GM18517 (cell line): ENCODE results near the gene KDM3A.
"Not testable (repeated sequence)": the region's sequence is repeated elsewhere in the genome, so short reads cannot be mapped to it uniquely, and the experiment has no call there.

ENCODE experiments used
- ATAC-seq: cut with Tn5 transposase; IDR thresholded peaks from one replicate; pipeline ENCODE4 v1.9.1; 2021; ENCODE audit warnings: mild to moderate bottlenecking, moderate library complexity; ENCODE audit not compliant: unreplicated experiment

The KDM3A gene

GRCh38 chr2:86476918-86477317, 35.7 kb downstream of the KDM3A start:
- no peak for ATAC-seq

- no peak for ATAC-seq
These were observed 36.2 kb downstream of the KDM3A start for GRCh38 chr2:86477349-86477748.

GRCh38 chr2:86480105-86480504, 38.9 kb downstream of the KDM3A start:
- no peak for ATAC-seq

GRCh38 chr2:86482034-86482433, 40.9 kb downstream of the KDM3A start:
- ATAC-seq = no peak

GRCh38 chr2:86484385-86484784, 43.2 kb downstream of the KDM3A start:
- ATAC-seq = no peak

- ATAC-seq = no peak
These were observed 43.9 kb downstream of the KDM3A start for GRCh38 chr2:86485103-86485502.

- ATAC-seq = no peak
These were observed 44.6 kb downstream of the KDM3A start for GRCh38 chr2:86485802-86486201.

GRCh38 chr2:86487062-86487461, 45.9 kb downstream of the KDM3A start:
- ATAC-seq = no peak

GRCh38 chr2:86488561-86489250, 47.5 kb downstream of the KDM3A start:
- no peak for ATAC-seq

GRCh38 chr2:86489542-86489941, 48.4 kb downstream of the KDM3A start:
- no peak for ATAC-seq

GRCh38 chr2:86490245-86490644, 49.1 kb downstream of the KDM3A start:
- ATAC-seq = no peak

GRCh38 chr2:86491088-86491487, 49.9 kb downstream of the KDM3A start:
- ATAC-seq = no peak

- ATAC-seq = no peak
These were observed 50.9 kb downstream of the KDM3A start for GRCh38 chr2:86492048-86492453.

- not testable (repeated sequence) for ATAC-seq
These were observed 55.2 kb downstream of the KDM3A start for GRCh38 chr2:86496391-86496790.

GRCh38 chr2:86498468-86499260, 57.5 kb downstream of the KDM3A start:
- ATAC-seq = no peak

- no peak for ATAC-seq
These were observed 58.2 kb downstream of the KDM3A start for GRCh38 chr2:86499326-86499725.

GRCh38 chr2:86500325-86501083, 59.3 kb downstream of the KDM3A start:
- no peak for ATAC-seq

GRCh38 chr2:86507600-86507999, 66.4 kb downstream of the KDM3A start:
- no peak for ATAC-seq

GRCh38 chr2:86510436-86510933, 69.3 kb downstream of the KDM3A start:
- ATAC-seq = no peak

GRCh38 chr2:86512034-86512433, 70.9 kb downstream of the KDM3A start:
- ATAC-seq = no peak

GRCh38 chr2:86512892-86513291, 71.7 kb downstream of the KDM3A start:
- ATAC-seq = no peak
